ENCODE measurements around the gene EAF2. TPM values are rescaled to one million over a fixed set of nuclear protein-coding genes. Genes with fewer than 3 reads are reported as not detected.
"Not testable (repeated sequence)": the region's sequence is repeated elsewhere in the genome, so short reads cannot be mapped to it uniquely, and the experiment has no call there.

The EAF2 gene
- total RNA-seq, 4 donors from 2014 or later = 1.3 to 4.5 (median 1.4) TPM; not detected in 1

DNA sequence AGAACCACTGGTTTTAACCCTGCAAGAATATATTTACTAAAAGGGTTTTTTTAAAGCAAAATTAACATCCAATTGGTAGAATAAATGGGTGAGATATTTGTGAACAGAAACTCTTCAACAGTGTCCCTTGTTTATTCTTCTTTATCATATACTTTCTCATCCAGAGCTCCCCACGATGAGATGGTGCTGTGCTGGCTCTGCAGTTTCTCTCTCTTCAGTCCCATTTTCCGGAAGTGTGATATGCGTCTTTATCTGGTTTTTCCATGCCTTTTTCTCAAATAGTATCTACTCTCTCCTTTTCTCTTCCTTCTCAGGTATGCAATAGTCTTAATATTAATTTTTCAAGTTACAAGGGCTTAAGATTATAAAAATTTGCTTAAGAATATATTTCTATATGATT, 1.5 kb downstream of the EAF2 start:
- 86 to 90% methylated on average over 3 of the region's 3 CpGs for WGBS, 2 donors
- no peak for DNase-seq (ENCODE audit: low spot score in 2 of 2)
- no peak overlapping the region for H3K4me3 ChIP-seq (ENCODE audit: low read depth, poor library complexity, severe bottlenecking)
- TF ChIP-seq POLR2A (IDR thresholded peaks at IDR 0.05) = no peak
- TF ChIP-seq, protein P1, sequence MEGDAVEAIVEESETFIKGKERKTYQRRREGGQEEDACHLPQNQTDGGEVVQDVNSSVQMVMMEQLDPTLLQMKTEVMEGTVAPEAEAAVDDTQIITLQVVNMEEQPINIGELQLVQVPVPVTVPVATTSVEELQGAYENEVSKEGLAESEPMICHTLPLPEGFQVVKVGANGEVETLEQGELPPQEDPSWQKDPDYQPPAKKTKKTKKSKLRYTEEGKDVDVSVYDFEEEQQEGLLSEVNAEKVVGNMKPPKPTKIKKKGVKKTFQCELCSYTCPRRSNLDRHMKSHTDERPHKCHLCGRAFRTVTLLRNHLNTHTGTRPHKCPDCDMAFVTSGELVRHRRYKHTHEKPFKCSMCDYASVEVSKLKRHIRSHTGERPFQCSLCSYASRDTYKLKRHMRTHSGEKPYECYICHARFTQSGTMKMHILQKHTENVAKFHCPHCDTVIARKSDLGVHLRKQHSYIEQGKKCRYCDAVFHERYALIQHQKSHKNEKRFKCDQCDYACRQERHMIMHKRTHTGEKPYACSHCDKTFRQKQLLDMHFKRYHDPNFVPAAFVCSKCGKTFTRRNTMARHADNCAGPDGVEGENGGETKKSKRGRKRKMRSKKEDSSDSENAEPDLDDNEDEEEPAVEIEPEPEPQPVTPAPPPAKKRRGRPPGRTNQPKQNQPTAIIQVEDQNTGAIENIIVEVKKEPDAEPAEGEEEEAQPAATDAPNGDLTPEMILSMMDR (IDR thresholded peaks at IDR 0.05) = no peak
- intact Hi-C loops (cut with DNase I; ENCODE audit: low total_unique reads) = no loop called here

DNA sequence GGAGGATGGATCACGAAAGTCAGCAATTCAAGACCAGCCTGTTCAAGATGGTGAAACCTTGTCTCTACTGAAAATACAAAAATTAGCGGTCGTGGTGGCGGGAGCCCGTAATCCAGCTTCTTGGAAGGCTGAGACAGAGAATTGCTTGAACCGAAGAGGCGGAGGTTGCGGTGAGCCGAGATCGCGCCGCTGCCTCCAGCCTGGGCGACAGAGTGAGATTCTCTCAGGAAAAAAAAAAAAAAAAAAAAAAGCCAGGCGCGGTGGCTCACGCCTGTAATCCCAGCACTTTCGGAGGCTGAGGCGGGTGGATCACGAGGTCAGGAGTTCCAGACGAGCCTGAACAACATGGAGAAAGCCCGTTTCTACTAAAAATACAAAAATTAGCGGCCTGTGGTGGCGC, 5.0 kb downstream of the EAF2 start:
- TF ChIP-seq POLR2A (IDR thresholded peaks at IDR 0.05) = no peak
- TF ChIP-seq, protein P1 (IDR thresholded peaks at IDR 0.05) = no peak
- intact Hi-C loops (cut with DNase I; ENCODE audit: low total_unique reads) = no loop called here
- no peak for DNase-seq (ENCODE audit: low spot score in 2 of 2)
- H3K4me3 ChIP-seq (ENCODE audit: low read depth, poor library complexity, severe bottlenecking) = no peak overlapping the region
- 97 to 98% methylated on average over 23 of the region's 23 CpGs for WGBS, 2 donors

DNA sequence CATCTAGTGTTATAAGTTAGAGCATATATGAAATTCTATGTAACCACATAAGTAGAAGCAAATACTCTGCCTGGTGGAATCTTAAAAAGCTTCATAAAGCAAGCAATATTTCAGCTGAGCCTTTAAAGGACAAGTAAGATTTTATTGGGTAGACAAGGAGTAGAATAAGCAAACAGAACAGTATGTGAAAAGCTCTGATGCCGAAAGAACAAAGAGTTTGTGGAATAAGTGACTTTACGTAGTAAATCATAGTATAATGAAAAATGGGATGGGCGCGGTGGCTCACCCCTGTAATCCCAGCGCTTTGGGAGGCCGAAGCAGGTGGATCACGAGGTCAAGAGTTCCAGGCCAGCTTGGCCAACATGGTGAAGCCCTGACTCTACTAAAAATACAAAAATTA, 9.9 kb downstream of the EAF2 start:
- intact Hi-C loops (cut with DNase I; ENCODE audit: low total_unique reads) = no loop called here
- no peak for DNase-seq (ENCODE audit: low spot score in 2 of 2)
- WGBS, 2 donors = 93 to 99% methylated on average over 7 of the region's 7 CpGs
- H3K4me3 ChIP-seq (ENCODE audit: low read depth, poor library complexity, severe bottlenecking) = no peak overlapping the region
- TF ChIP-seq POLR2A (IDR thresholded peaks at IDR 0.05) = no peak
- TF ChIP-seq, protein P1 (IDR thresholded peaks at IDR 0.05) = no peak

DNA sequence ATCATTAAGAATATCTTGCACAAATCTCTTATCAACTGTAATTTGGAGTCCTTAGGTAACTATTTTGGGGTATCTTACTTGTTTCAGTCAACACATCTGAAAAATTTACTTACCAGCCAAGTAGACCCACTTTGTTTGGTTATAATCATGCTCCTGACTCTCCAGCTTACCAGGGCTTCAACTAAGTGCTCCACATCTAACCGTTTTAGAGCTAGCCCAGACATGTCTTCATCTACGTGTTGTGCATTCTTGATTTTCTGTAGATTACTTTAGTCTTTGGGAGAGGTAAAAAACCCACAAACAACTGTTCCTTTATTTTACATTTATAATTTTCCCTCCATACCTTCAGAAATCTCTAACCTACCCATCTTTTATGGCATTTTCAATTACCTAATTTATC, 17.2 kb downstream of the EAF2 start:
- intact Hi-C loops (cut with DNase I; ENCODE audit: low total_unique reads) = no loop called here
- no peak overlapping the region for H3K4me3 ChIP-seq (ENCODE audit: low read depth, poor library complexity, severe bottlenecking)
- no peak for TF ChIP-seq POLR2A (IDR thresholded peaks at IDR 0.05)
- TF ChIP-seq, protein P1 (IDR thresholded peaks at IDR 0.05) = no peak
- 62 to 63% methylated on average over 2 of the region's 2 CpGs for WGBS, 2 donors
- no peak for DNase-seq (ENCODE audit: low spot score in 2 of 2)

DNA sequence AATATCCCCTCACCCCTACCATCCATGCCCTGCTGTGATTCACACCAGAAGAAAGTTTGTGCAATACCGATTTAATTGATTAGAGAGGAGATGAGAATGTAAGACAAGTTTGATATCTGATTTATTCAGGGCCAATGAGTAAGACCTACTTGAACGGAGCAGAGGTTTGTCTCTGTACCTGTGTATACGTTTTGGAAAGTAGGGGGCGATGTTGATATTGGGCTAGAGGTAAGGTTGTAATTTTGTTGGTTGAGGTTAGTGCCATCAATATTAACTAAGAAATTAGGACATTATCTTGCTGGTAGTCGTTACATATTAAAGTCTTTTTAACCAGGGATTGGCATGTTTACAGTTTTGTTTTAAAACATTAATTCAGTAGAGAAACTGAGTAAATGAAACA, 20.5 kb downstream of the EAF2 start:
- intact Hi-C loops (cut with DNase I; ENCODE audit: low total_unique reads) = no loop called here
- no peak for DNase-seq (ENCODE audit: low spot score in 2 of 2)
- TF ChIP-seq, protein P1 (IDR thresholded peaks at IDR 0.05) = no peak
- no peak for TF ChIP-seq POLR2A (IDR thresholded peaks at IDR 0.05)
- H3K4me3 ChIP-seq (ENCODE audit: low read depth, poor library complexity, severe bottlenecking) = no peak overlapping the region
- WGBS, 2 donors = 47 to 48% methylated on average over 5 of the region's 5 CpGs

DNA sequence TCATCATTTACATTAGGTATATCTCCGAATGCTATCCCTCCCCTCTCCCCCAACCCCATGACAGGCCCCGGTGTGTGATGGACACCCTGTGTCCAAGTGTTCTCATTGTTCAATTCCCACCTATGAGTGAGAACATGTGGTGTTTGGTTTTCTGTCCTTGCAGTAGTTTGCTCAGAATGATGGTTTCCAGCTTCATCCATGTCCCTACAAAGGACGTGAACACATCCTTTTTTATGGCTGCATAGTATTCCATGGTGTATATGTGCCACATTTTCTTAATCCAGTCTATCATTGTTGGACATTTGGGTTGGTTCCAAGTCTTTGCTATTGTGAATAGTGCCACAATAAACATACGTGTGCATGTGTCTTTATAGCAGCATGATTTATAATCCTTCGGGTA, 22.8 kb downstream of the EAF2 start:
- intact Hi-C loops (cut with DNase I; ENCODE audit: low total_unique reads) = not testable (repeated sequence)
- WGBS, 2 donors = 91 to 97% methylated on average over 5 of the region's 5 CpGs

DNA sequence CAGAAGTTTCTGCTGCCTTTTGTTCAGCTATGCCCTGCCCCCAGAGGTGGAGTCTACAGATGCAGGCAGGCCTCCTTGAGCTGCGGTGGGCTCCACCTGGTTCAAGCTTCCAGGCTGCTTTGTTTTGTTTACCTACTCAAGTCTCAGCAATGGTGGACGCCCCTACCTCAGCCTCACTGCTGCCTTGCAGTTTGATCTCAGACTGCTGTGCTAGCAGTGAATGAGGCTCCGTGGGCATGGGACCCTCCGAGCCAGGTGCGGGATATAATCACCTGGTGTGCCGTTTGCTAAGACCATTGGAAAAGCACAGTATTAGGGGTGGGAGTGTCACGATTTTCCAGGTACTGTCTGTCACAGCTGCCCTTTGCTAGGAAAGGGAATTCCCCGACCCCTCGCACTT, 28.2 kb downstream of the EAF2 start:
- DNase-seq (ENCODE audit: low spot score in 2 of 2); H3K4me3 ChIP-seq (ENCODE audit: low read depth, poor library complexity, severe bottlenecking); intact Hi-C loops (cut with DNase I; ENCODE audit: low total_unique reads): not testable (repeated sequence)
- 96 to 99% methylated on average over 9 of the region's 9 CpGs for WGBS, 2 donors

More for the DNA sequence above, 22.8 kb downstream of the EAF2 start:
- not testable (repeated sequence) for DNase-seq (ENCODE audit: low spot score in 2 of 2); H3K4me3 ChIP-seq (ENCODE audit: low read depth, poor library complexity, severe bottlenecking)

All from lower leg skin (tissue), 4 donors.